OCI-LY3 (cell line): ENCODE measurements around the gene TAS1R1.

Experiments used
- H2AFZ ChIP-seq: fragments of 200-600, 300-600 bp; shearing (Covaris generic); 2 replicates; pipeline ENCODE4 v1.6.0; 2014; ENCODE audit warnings: antibody characterized with exemption, low read depth, low read length
- H3K27ac ChIP-seq: fragments of 200-600, 300-600 bp; sonication (generic); 2 replicates; pipeline ENCODE4 v1.5.1; 2014; ENCODE audit warnings: mild to moderate bottlenecking, low read length, moderate library complexity, mixed read lengths
- H3K27me3 ChIP-seq: fragments of 200-600, 300-600 bp; sonication (generic); 2 replicates; pipeline ENCODE4 v1.6.1; 2014; ENCODE audit warnings: low read depth, low read length, mixed read lengths
- H3K36me3 ChIP-seq: fragments of 200-600, 300-600 bp; sonication (generic); replicated peaks from 2 replicates; pipeline ENCODE3; 2014; ENCODE audit warnings: low read depth, low read length, mixed read lengths
- H3K4me1 ChIP-seq: fragments of 300-600, 200-600 bp; sonication (generic); 2 replicates; pipeline ENCODE4 v1.6.1; 2014; ENCODE audit warnings: low read length, mixed read lengths
- H3K4me2 ChIP-seq: fragments of 200-600, 300-600 bp; sonication (generic); 2 replicates; pipeline ENCODE4 v1.6.1; 2014; ENCODE audit warnings: low read length, mixed read lengths
- H3K4me3 ChIP-seq: fragments of 300-600, 200-600 bp; sonication (generic); 2 replicates; pipeline ENCODE4 v1.5.1; 2014; ENCODE audit warnings: antibody characterized with exemption, mild to moderate bottlenecking, low read length, moderate library complexity
- H3K79me2 ChIP-seq: fragments of 300-600, 200-600 bp; shearing (Covaris generic); 2 replicates; pipeline ENCODE4 v1.6.1; 2014; ENCODE audit warnings: mild to moderate bottlenecking, low read length, mixed read lengths
- H3K9ac ChIP-seq: fragments of 300-600, 200-600 bp; shearing (Covaris generic); 2 replicates; pipeline ENCODE4 v1.6.0; 2014; ENCODE audit warnings: mild to moderate bottlenecking, low read length, moderate library complexity
- H3K9me3 ChIP-seq: fragments of 200-600, 300-600 bp; shearing (Covaris generic); 2 replicates; pipeline ENCODE4 v1.6.1; 2014; ENCODE audit warnings: low read length, mixed read lengths; ENCODE audit not compliant: insufficient read depth
- H4K20me1 ChIP-seq: fragments of 200-600, 300-600 bp; sonication (generic); 2 replicates; pipeline ENCODE4 v1.6.1; 2016; ENCODE audit warnings: low read length, mixed read lengths; ENCODE audit not compliant: insufficient read depth
- CTCF ChIP-seq: fragments of 200-600, 300-600 bp; sonication (generic); IDR thresholded peaks from 2 replicates; pipeline ENCODE4 v1.5.1; 2014; ENCODE audit warnings: antibody characterized with exemption, low read length, low read depth
- EZH2phosphoT487 ChIP-seq: fragments of 200-600 bp; shearing (Covaris generic); IDR thresholded peaks from 2 replicates; pipeline ENCODE4 v1.6.1; 2018; ENCODE audit warnings: antibody characterized with exemption, mixed run types, low read depth

TAS1R1 gene

GRCh38 chr1:6521536-6521935 lies 33.6 kb upstream of the TAS1R1 start:
- Histone ChIP-seq H3K9ac (no peak overlapping the region), H3K4me2 (no peak overlapping the region), H3K4me1 (no peaks in the 10 kb centered on the region), H3K4me3 (no peak overlapping the region), H3K27ac (no peak overlapping the region), H3K27me3 (no peaks in the 10 kb centered on the region), H3K79me2 (no peaks in the 10 kb centered on the region), H2AFZ (no peak overlapping the region), H3K9me3 (no peaks in the 10 kb centered on the region), H4K20me1 (no peaks in the 10 kb centered on the region), H3K36me3 (peaks cover 11% of the 10 kb centered on the region)
- TF ChIP-seq EZH2phosphoT487 = no peak
- TF ChIP-seq CTCF = no peak

GRCh38 chr1:6523566-6523965 lies 31.5 kb upstream of the TAS1R1 start:
- Histone ChIP-seq H2AFZ (no peak overlapping the region), H3K9me3 (no peaks in the 10 kb centered on the region), H3K36me3 (peaks cover 14% of the 10 kb centered on the region), H3K4me2 (no peak overlapping the region), H3K27me3 (no peaks in the 10 kb centered on the region), H3K4me3 (no peak overlapping the region), H4K20me1 (no peaks in the 10 kb centered on the region), H3K79me2 (no peaks in the 10 kb centered on the region), H3K4me1 (no peaks in the 10 kb centered on the region), H3K9ac (no peak overlapping the region), H3K27ac (no peak overlapping the region)
- TF ChIP-seq EZH2phosphoT487 = no peak
- TF ChIP-seq CTCF = peak; percentile 41

- H3K4me3 ChIP-seq = no peak overlapping the region
- H3K36me3 ChIP-seq = peaks cover 20% of the 10 kb centered on the region
Measured at GRCh38 chr1:6526316-6526715, 28.8 kb upstream of the TAS1R1 start.

GRCh38 chr1:6528492-6528891 lies 26.6 kb upstream of the TAS1R1 start:
- Histone ChIP-seq H4K20me1 (no peaks in the 10 kb centered on the region), H3K27me3 (no peaks in the 10 kb centered on the region), H3K9ac (no peak overlapping the region), H3K4me3 (no peak overlapping the region), H3K36me3 (peaks cover 34% of the 10 kb centered on the region), H3K9me3 (no peaks in the 10 kb centered on the region), H3K4me2 (no peak overlapping the region), H3K27ac (no peak overlapping the region), H2AFZ (no peak overlapping the region), H3K4me1 (no peaks in the 10 kb centered on the region), H3K79me2 (no peaks in the 10 kb centered on the region)
- TF ChIP-seq CTCF (no peak), EZH2phosphoT487 (no peak)

More at GRCh38 chr1:6526316-6526715, 28.8 kb upstream of the TAS1R1 start:
- no peak overlapping the region for H3K9ac ChIP-seq
- H3K27ac ChIP-seq = no peak overlapping the region
- no peak overlapping the region for H3K4me2 ChIP-seq
- H3K79me2 ChIP-seq = no peaks in the 10 kb centered on the region
- no peaks in the 10 kb centered on the region for H3K4me1 ChIP-seq
- no peaks in the 10 kb centered on the region for H4K20me1 ChIP-seq
- no peak overlapping the region for H2AFZ ChIP-seq
- no peak for TF ChIP-seq EZH2phosphoT487
- H3K27me3 ChIP-seq = no peaks in the 10 kb centered on the region
- no peaks in the 10 kb centered on the region for H3K9me3 ChIP-seq
